ENCODE results near the gene NXF2. TPM values are rescaled to one million over a fixed set of nuclear protein-coding genes. Genes with fewer than 3 reads are reported as not detected.
"Not testable (repeated sequence)": the region's sequence is repeated elsewhere in the genome, so short reads cannot be mapped to it uniquely, and the experiment has no call there.

NXF2 gene, protein sequence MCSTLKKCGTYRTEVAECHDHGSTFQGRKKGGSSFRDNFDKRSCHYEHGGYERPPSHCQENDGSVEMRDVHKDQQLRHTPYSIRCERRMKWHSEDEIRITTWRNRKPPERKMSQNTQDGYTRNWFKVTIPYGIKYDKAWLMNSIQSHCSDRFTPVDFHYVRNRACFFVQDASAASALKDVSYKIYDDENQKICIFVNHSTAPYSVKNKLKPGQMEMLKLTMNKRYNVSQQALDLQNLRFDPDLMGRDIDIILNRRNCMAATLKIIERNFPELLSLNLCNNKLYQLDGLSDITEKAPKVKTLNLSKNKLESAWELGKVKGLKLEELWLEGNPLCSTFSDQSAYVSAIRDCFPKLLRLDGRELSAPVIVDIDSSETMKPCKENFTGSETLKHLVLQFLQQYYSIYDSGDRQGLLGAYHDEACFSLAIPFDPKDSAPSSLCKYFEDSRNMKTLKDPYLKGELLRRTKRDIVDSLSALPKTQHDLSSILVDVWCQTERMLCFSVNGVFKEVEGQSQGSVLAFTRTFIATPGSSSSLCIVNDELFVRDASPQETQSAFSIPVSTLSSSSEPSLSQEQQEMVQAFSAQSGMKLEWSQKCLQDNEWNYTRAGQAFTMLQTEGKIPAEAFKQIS
- total RNA-seq (2014; rRNA removed) (not detected in 2 replicates), Bru-seq, nascent RNA (not detected), BruChase-seq, experiment 1, labeled RNA remaining after a 6-hour chase (not detected), BruChase-seq, experiment 2, labeled RNA remaining after a 2-hour chase (not detected)
- long read RNA-seq = 0 reads

DNA sequence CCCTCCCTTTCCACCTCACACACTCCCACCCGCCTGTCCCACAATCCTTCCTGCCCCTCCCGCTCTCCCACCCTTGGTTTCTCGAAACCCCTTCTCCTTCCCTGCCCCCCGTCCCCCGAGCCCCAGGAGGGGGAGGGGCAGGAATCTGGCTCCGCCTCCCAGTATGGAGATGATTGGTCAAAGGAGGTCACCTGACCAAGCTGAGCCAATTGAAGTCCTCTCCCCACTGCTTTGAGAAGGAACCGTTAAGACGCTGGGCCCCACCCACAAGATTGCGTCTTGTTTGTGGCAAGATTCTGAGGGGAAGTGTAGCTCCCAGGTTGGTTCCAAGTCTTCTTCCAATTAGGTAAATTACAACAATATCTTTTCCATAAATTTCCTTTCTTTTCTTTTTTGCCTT lies at the start of gene NXF2:
NXF2 (plus strand) TSS at position 275 of the 400 bp plus-strand sequence. CDS start 59,912 bp downstream, outside the sequence.
- H2AFZ ChIP-seq (ENCODE audit: low read length); H3K79me2 ChIP-seq (ENCODE audit: low read length); H3K4me2 ChIP-seq (ENCODE audit: low read length); DNase-seq; POLR2A ChIA-PET (ENCODE audit: unreplicated experiment); H3K9me2 ChIP-seq (replicated peaks; ENCODE audit: low read length); H3K9ac ChIP-seq (ENCODE audit: low read length); H3K27ac ChIP-seq (ENCODE audit: low read length); intact Hi-C loops (cut with micrococcal nuclease); ATAC-seq; H3K27me3 ChIP-seq (ENCODE audit: low read length); H3F3A ChIP-seq (ENCODE audit: low read length, unreplicated experiment); H3K4me1 ChIP-seq (ENCODE audit: insufficient read depth, low read length); H4K20me1 ChIP-seq (ENCODE audit: low read length); H3K4me3 ChIP-seq (ENCODE audit: low read length); BruUV-seq (replicated peaks); H3K9me3 ChIP-seq (ENCODE audit: low read length); H3K36me3 ChIP-seq (ENCODE audit: low read depth, low read length); CTCF ChIA-PET: not testable (repeated sequence)

DNA sequence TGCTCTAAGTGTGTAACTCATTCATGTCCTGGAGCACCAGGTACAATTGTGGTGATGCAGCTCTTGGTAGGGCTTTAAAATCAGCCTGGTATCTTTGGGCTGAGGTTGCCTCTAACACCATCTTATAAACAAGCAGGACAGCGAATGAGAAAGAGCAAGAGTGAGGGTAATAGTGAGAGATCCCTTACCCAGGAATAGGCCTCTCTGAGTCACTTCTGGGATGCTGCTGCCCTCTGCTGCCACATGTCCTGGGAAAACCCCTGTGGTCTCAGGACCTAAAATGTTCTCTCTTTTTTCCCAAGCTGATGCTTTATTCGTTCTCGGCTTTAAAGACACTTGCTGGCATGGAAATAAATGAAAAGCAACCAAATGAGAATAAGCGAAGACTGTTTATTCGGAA lies 39.0 kb upstream of the NXF2 start:
- H3K9me3 ChIP-seq (ENCODE audit: low read length); CTCF ChIA-PET; intact Hi-C loops (cut with micrococcal nuclease); H3K4me1 ChIP-seq (ENCODE audit: insufficient read depth, low read length); H3K27ac ChIP-seq (ENCODE audit: low read length); H3K4me2 ChIP-seq (ENCODE audit: low read length); H3K79me2 ChIP-seq (ENCODE audit: low read length); H3K9ac ChIP-seq (ENCODE audit: low read length); H3F3A ChIP-seq (ENCODE audit: low read length, unreplicated experiment); H3K4me3 ChIP-seq (ENCODE audit: low read length); H3K36me3 ChIP-seq (ENCODE audit: low read depth, low read length); BruUV-seq (replicated peaks); H3K27me3 ChIP-seq (ENCODE audit: low read length); DNase-seq; POLR2A ChIA-PET (ENCODE audit: unreplicated experiment); H3K9me2 ChIP-seq (replicated peaks; ENCODE audit: low read length); H2AFZ ChIP-seq (ENCODE audit: low read length); H4K20me1 ChIP-seq (ENCODE audit: low read length): not testable (repeated sequence)
- peak; percentile 55 for ATAC-seq

DNA sequence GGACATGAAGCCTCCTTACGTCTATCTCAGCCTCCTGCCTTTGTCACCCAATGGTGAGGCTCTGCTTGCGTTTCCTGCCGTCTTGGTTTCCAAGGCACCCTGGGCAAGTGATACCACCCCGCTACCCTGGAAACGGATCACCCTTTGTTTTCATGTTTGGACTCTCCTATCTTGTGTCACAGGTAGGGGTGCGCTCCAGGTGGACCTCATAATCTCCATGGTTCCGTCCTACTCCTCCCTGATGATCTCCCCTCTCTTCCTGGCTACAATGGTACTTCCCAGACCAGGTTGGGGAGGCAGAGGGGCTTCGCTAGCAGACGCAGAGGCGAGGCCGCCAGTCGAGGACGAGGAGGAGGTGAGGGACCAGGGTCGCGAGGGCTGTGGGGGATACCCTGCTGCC lies 32.0 kb upstream of the NXF2 start, which contains the start of gene TCP11X1:
TCP11X1 (plus strand) TSS at position 316 of the 400 bp plus-strand sequence.
- intact Hi-C loops (cut with micrococcal nuclease); H3F3A ChIP-seq (ENCODE audit: low read length, unreplicated experiment); H3K36me3 ChIP-seq (ENCODE audit: low read depth, low read length); CTCF ChIA-PET; H2AFZ ChIP-seq (ENCODE audit: low read length); DNase-seq; BruUV-seq (replicated peaks); H3K4me1 ChIP-seq (ENCODE audit: insufficient read depth, low read length); H3K9ac ChIP-seq (ENCODE audit: low read length); H3K9me2 ChIP-seq (replicated peaks; ENCODE audit: low read length); H3K4me2 ChIP-seq (ENCODE audit: low read length); H3K4me3 ChIP-seq (ENCODE audit: low read length); H3K79me2 ChIP-seq (ENCODE audit: low read length); H3K9me3 ChIP-seq (ENCODE audit: low read length); H4K20me1 ChIP-seq (ENCODE audit: low read length); ATAC-seq; POLR2A ChIA-PET (ENCODE audit: unreplicated experiment); H3K27me3 ChIP-seq (ENCODE audit: low read length); H3K27ac ChIP-seq (ENCODE audit: low read length): not testable (repeated sequence)

DNA sequence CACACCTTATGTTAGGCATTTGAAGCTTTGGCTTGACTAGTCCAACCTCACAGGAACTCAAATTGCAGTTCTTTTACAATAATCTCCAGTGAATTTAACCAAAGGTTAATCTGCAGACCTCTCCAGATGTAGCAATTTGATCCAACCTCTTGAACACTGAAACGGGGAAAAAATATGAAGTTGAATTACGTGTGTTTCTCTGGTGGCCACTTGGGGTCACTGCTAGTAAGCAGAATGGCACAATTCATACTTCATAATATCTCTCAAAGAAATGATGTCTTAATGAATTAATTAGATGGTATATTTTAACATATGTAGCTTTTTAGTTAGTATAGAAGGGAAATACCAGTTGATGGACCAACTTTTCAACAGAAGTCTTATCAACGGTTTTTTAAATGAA lies 30.5 kb upstream of the NXF2 start:
- H3K27ac ChIP-seq (ENCODE audit: low read length); H3K9me3 ChIP-seq (ENCODE audit: low read length); intact Hi-C loops (cut with micrococcal nuclease); DNase-seq; POLR2A ChIA-PET (ENCODE audit: unreplicated experiment); H3K79me2 ChIP-seq (ENCODE audit: low read length); BruUV-seq (replicated peaks); H3K27me3 ChIP-seq (ENCODE audit: low read length); H3K4me1 ChIP-seq (ENCODE audit: insufficient read depth, low read length); H3F3A ChIP-seq (ENCODE audit: low read length, unreplicated experiment); H3K4me2 ChIP-seq (ENCODE audit: low read length); H3K9me2 ChIP-seq (replicated peaks; ENCODE audit: low read length); H3K36me3 ChIP-seq (ENCODE audit: low read depth, low read length); H4K20me1 ChIP-seq (ENCODE audit: low read length); CTCF ChIA-PET; H3K9ac ChIP-seq (ENCODE audit: low read length); H2AFZ ChIP-seq (ENCODE audit: low read length); H3K4me3 ChIP-seq (ENCODE audit: low read length): not testable (repeated sequence)
- ATAC-seq = 0 out of 2 replicates have a peak, but pooled peaks have one; percentile 24

DNA sequence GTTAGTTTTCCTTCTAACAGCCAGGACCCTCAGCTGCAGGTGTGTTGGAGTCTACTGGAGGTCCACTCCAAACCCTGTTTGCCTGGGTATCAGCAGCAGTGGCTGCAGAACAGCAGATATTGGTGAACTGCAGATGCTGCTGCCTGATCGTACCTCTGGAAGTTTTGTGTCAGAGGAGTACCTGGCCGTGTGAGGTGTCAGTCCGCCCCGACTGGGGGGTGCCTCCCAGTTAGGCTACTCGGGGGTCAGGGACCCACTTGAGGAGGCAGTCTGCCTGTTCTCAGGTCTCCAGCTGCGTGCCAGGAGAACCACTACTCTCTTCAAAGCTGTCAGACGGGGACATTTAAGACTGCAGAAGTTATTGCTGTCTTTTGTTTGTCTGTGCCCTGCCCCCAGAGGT lies 11.3 kb upstream of the NXF2 start:
- H3K4me2 ChIP-seq (ENCODE audit: low read length); H3K79me2 ChIP-seq (ENCODE audit: low read length); H2AFZ ChIP-seq (ENCODE audit: low read length); H4K20me1 ChIP-seq (ENCODE audit: low read length); H3K4me1 ChIP-seq (ENCODE audit: insufficient read depth, low read length); H3K9me3 ChIP-seq (ENCODE audit: low read length); H3K27ac ChIP-seq (ENCODE audit: low read length); H3F3A ChIP-seq (ENCODE audit: low read length, unreplicated experiment); CTCF ChIA-PET; POLR2A ChIA-PET (ENCODE audit: unreplicated experiment); H3K4me3 ChIP-seq (ENCODE audit: low read length); H3K36me3 ChIP-seq (ENCODE audit: low read depth, low read length); DNase-seq; H3K27me3 ChIP-seq (ENCODE audit: low read length); H3K9me2 ChIP-seq (replicated peaks; ENCODE audit: low read length); ATAC-seq; H3K9ac ChIP-seq (ENCODE audit: low read length); intact Hi-C loops (cut with micrococcal nuclease); BruUV-seq (replicated peaks): not testable (repeated sequence)

DNA sequence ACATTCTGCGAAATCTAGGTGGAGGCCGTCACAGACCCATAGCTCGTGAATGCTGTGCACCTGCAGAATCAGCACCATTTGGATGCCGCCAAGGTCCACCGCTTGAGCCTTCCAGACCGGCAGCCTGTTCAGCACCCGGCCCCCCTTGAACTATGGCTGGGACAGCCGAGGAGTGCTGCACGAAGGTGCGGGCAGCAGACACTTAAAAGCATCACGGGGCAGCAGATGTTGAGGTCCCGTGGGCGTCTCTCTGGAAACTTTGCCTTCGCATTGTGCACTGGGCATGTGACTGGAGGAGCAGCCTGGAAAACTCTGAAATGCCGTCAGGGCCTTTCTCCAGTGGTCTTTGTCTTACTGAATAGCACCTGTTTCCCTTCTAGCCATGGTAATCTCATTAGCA lies 6.7 kb upstream of the NXF2 start:
- ATAC-seq = not testable (repeated sequence)

More for the DNA sequence above, 6.7 kb upstream of the NXF2 start:
- H3F3A ChIP-seq (ENCODE audit: low read length, unreplicated experiment); H3K9me2 ChIP-seq (replicated peaks; ENCODE audit: low read length); H3K4me3 ChIP-seq (ENCODE audit: low read length); H3K9me3 ChIP-seq (ENCODE audit: low read length); DNase-seq; BruUV-seq (replicated peaks); H2AFZ ChIP-seq (ENCODE audit: low read length); H3K27me3 ChIP-seq (ENCODE audit: low read length); H4K20me1 ChIP-seq (ENCODE audit: low read length); CTCF ChIA-PET; POLR2A ChIA-PET (ENCODE audit: unreplicated experiment); H3K36me3 ChIP-seq (ENCODE audit: low read depth, low read length); intact Hi-C loops (cut with micrococcal nuclease); H3K9ac ChIP-seq (ENCODE audit: low read length); H3K79me2 ChIP-seq (ENCODE audit: low read length); H3K27ac ChIP-seq (ENCODE audit: low read length); H3K4me1 ChIP-seq (ENCODE audit: insufficient read depth, low read length); H3K4me2 ChIP-seq (ENCODE audit: low read length): not testable (repeated sequence)
